GM13976 (cell line): ENCODE results near the gene DYNC2H1.

ENCODE experiments used
- DNase-seq: peaks from one replicate; pipeline ENCODE4 v3.0.0; 2012; ENCODE audit warnings: low spot score
- in situ Hi-C: fragments of 300-500 bp; cut with MboI; formaldehyde crosslinking; loops from one replicate; pipeline ENCODE4 v1.12.0; 2022; ENCODE audit warnings: low sequenced_read_pairs, mixed read lengths, inconsistent platforms; ENCODE audit not compliant: unreplicated experiment
- TF ChIP-seq, protein P1 (sequence below): IDR thresholded peaks from 2 replicates; pipeline ENCODE4 v1.5.1; 2012; ENCODE audit warnings: borderline replicate concordance, mild to moderate bottlenecking; ENCODE audit not compliant: insufficient read depth; ENCODE audit errors: extremely low read depth, missing control alignments, control extremely low read depth

DYNC2H1 gene

GRCh38 chr11:103384652-103385051 is 275.4 kb downstream of the DYNC2H1 start:
- in situ Hi-C loops, result no loop called here
- no peak for DNase-seq
- TF ChIP-seq, protein P1, sequence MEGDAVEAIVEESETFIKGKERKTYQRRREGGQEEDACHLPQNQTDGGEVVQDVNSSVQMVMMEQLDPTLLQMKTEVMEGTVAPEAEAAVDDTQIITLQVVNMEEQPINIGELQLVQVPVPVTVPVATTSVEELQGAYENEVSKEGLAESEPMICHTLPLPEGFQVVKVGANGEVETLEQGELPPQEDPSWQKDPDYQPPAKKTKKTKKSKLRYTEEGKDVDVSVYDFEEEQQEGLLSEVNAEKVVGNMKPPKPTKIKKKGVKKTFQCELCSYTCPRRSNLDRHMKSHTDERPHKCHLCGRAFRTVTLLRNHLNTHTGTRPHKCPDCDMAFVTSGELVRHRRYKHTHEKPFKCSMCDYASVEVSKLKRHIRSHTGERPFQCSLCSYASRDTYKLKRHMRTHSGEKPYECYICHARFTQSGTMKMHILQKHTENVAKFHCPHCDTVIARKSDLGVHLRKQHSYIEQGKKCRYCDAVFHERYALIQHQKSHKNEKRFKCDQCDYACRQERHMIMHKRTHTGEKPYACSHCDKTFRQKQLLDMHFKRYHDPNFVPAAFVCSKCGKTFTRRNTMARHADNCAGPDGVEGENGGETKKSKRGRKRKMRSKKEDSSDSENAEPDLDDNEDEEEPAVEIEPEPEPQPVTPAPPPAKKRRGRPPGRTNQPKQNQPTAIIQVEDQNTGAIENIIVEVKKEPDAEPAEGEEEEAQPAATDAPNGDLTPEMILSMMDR, result no peak

- DNase-seq, result no peak
- in situ Hi-C loops, result no loop called here
Observed at GRCh38 chr11:103395612-103396011, 286.4 kb downstream of the DYNC2H1 start.

DNA sequence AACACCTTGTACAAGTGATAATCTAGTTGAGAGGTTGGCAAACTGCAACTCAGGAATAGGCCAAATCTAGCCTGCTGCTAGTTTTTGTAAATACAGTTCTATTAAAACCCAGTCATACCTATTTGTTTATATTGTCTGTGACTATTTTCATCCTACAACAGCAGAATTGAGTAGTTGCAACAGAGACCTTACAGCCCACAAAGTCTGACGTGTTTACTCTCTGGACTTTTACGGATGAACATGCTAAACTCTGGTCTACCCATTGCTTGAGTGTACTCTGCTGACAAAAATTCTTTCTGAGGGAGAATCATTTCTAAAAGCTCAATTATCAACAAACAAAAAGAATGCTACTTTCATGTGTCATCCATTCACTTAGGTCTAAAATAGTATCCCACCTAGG is 287.0 kb downstream of the DYNC2H1 start:
- DNase-seq, result no peak
- in situ Hi-C loops, result no loop called here

More at GRCh38 chr11:103395612-103396011, 286.4 kb downstream of the DYNC2H1 start:
- TF ChIP-seq, protein P1, result no peak

DNA sequence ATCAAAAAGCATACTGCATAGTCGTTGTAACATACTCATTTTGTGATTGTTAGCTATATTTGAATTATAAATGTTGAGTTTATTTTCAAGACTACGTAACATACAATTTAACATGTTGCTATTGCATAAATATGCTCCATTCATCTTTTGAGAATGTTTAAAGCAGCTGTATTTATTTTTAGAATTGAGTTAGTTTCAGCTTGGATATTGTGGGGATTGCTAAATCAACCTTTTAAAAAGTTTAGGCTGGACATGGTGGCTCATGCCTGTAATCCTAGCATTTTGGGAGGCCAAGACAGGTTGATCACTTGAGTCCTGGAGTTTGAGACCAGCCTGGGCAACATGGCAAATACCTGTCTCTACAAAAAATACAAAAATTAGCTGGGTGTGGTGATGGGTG is 288.1 kb downstream of the DYNC2H1 start:
- TF ChIP-seq, protein P1, result no peak
- in situ Hi-C loops, result no loop called here
- DNase-seq, result no peak

More for the DNA sequence above, 287.0 kb downstream of the DYNC2H1 start:
- TF ChIP-seq, protein P1, result no peak

DNA sequence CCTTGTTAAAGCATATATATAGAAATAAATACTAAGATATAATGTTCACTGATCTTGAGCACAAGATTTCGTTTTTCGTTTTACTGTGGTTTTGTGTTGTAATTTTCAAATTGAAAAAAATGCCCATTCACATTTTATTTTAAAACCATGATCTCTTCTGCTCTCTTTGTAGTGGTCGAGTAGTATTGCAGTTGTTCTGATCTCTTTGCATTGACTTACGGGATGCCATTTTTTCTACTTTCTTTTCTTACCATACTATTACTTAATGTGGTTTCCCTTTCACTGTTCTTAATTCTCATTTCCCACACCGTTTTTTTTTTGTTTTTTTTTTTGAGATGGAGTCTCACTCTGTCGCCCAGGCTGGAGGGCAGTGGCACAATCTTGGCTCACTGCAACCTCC is 289.6 kb downstream of the DYNC2H1 start:
- DNase-seq, result no peak
- TF ChIP-seq, protein P1, result no peak
- in situ Hi-C loops, result no loop called here

- in situ Hi-C loops, result no loop called here
- TF ChIP-seq, protein P1, result no peak
- no peak for DNase-seq
Observed at GRCh38 chr11:103406357-103406756, 297.1 kb downstream of the DYNC2H1 start.

- in situ Hi-C loops, result no loop called here
- DNase-seq, result no peak
- TF ChIP-seq, protein P1, result no peak
Observed at GRCh38 chr11:103407641-103408040, 298.4 kb downstream of the DYNC2H1 start.
